AG04450 (cell line): ENCODE data around the gene SERBP1. TPM values are rescaled to one million over a fixed set of nuclear protein-coding genes. Genes with fewer than 3 reads are reported as not detected.

Experiments
- CTCF ChIA-PET: fragments of 300-600, 350-600 bp; formaldehyde crosslinking; extraction: SDS; loops from one replicate; lab custom pipeline; 2022; ENCODE audit warnings: antibody characterized with exemption, inconsistent platforms; lab: Charles Lee
- POLR2A ChIA-PET: fragments of 350-600 bp; formaldehyde crosslinking; extraction: SDS; loops from one replicate; lab custom pipeline; 2021; ENCODE audit warnings: antibody characterized with exemption, inconsistent platforms; lab: Yijun Ruan, JAX
- DNase-seq: peaks from one replicate; pipeline ENCODE4 v3.0.0-alpha.2; 2011; ENCODE audit warnings: low read depth, low spot score
- H3K27ac ChIP-seq: one replicate; pipeline ENCODE4 v1.5.1; 2012; ENCODE audit warnings: low read depth, low read length, control low read depth
- H3K27me3 ChIP-seq: one replicate; pipeline ENCODE4 v1.6.0; 2012; ENCODE audit warnings: low read length; ENCODE audit not compliant: control insufficient read depth, insufficient read depth
- H3K4me3 ChIP-seq: 2 replicates; pipeline ENCODE4 v1.5.1; 2011; ENCODE audit warnings: mild to moderate bottlenecking, low read depth, low read length, control low read depth
- H3K9me3 ChIP-seq: 2 replicates; pipeline ENCODE4 v1.5.1; 2012; ENCODE audit warnings: low read length; ENCODE audit not compliant: control insufficient read depth, insufficient read depth
- CTCF ChIP-seq: IDR thresholded peaks from 2 replicates; pipeline ENCODE4 v1.5.1; 2011; ENCODE audit warnings: low read depth, low read length, control low read depth, inconsistent platforms
- polyA minus RNA-seq: library from RNA; depleted of rRNA, polyadenylated mRNA; stranded (reverse); fragments of >200 nt; gene quantifications from 2 replicates; pipeline ENCODE4 v1.2.3, GENCODE V29; 2011; rRNA and poly(A)+ RNA removed
- polyA plus RNA-seq: library from polyadenylated mRNA; depleted of rRNA; stranded (reverse); fragments of >200 nt; gene quantifications from 2 replicates; pipeline ENCODE4 v1.2.3, GENCODE V29; 2011; rRNA removed

Gene SERBP1
- 180 and 273 TPM in 2 replicates for polyA plus RNA-seq
- polyA minus RNA-seq: 122 and 135 TPM in 2 replicates

GRCh38 chr1:67430358-67431155 is at the start of gene SERBP1:
Gene SERBP1 (minus strand): TSS chr1:67430402. CDS start chr1:67430300, 102 bp downstream.
- peak within 1 kb of the TSS; percentile 48 for H3K27ac ChIP-seq
- ChIA-PET POLR2A (interaction anchor here (0.9 to 1.2 kb wide), 5 partner anchors 9 to 254 kb away, joined by 3 to 10 read pairs (median 3); partner anchors contain the start of gene GADD45A), CTCF (interaction anchor here (1.1 to 2.8 kb wide), 3 partner anchors 70 to 217 kb away, joined by 3 to 14 read pairs (median 4); no protein-coding TSS in a partner anchor)
- H3K9me3 ChIP-seq: no peaks in the 10 kb centered on the region; the same call in 1 of the 2 replicates
- DNase-seq: peak; percentile 91
- no peak for TF ChIP-seq CTCF
- no peaks in the 10 kb centered on the region for H3K27me3 ChIP-seq
- peak within 1 kb of the TSS; percentile 85 for H3K4me3 ChIP-seq

GRCh38 chr1:67479146-67479891 is 49.1 kb upstream of the SERBP1 start:
- no peak for TF ChIP-seq CTCF
- ChIA-PET CTCF (interaction anchor here (0.6 to 1.1 kb wide), 3 partner anchors 17 to 131 kb away, joined by 3 to 6 read pairs (median 4); no protein-coding TSS in a partner anchor), POLR2A (interaction anchor here (0.7 kb wide), 1 partner anchor 559 kb away, joined by 4 read pairs; no protein-coding TSS in a partner anchor)
- no peak for DNase-seq
- H3K27ac ChIP-seq: no peak overlapping the region
- no peaks in the 10 kb centered on the region for H3K9me3 ChIP-seq
- no peak overlapping the region for H3K4me3 ChIP-seq
- H3K27me3 ChIP-seq: peaks cover 2% of the 10 kb centered on the region

GRCh38 chr1:67476906-67477305 is 46.7 kb upstream of the SERBP1 start:
- DNase-seq: no peak
- no peaks in the 10 kb centered on the region for H3K9me3 ChIP-seq
- ChIA-PET CTCF (interaction anchor here (1.0 kb wide), 1 partner anchor 23 kb away, joined by 3 read pairs; no protein-coding TSS in a partner anchor), POLR2A (interaction anchor here (0.6 kb wide), 1 partner anchor 457 kb away, joined by 3 read pairs; no protein-coding TSS in a partner anchor)
- peaks cover 5% of the 10 kb centered on the region for H3K27me3 ChIP-seq
- no peak overlapping the region for H3K27ac ChIP-seq
- H3K4me3 ChIP-seq: no peak overlapping the region
- no peak for TF ChIP-seq CTCF

- ChIA-PET CTCF (interaction anchor here (1.0 kb wide), 1 partner anchor 24 kb away, joined by 3 read pairs; no protein-coding TSS in a partner anchor), POLR2A (no interaction called here)
- DNase-seq: no peak
- Histone ChIP-seq H3K9me3 (no peaks in the 10 kb centered on the region), H3K27me3 (peaks cover 5% of the 10 kb centered on the region), H3K27ac (no peak overlapping the region), H3K4me3 (no peak overlapping the region)
- TF ChIP-seq CTCF: no peak
Measured at GRCh38 chr1:67476006-67476482, 45.8 kb upstream of the SERBP1 start.
